Osteoblast (primary cell): ENCODE results near the gene NOP9. TPM values are rescaled to one million over a fixed set of nuclear protein-coding genes. Genes with fewer than 3 reads are reported as not detected.

Experiments used
- DNase-seq: peaks from one replicate; pipeline ENCODE4 v3.0.0; 2011; ENCODE audit warnings: low spot score, mixed read lengths; ENCODE audit not compliant: insufficient read length; ENCODE audit errors: missing footprints
- H2AFZ ChIP-seq: 2 replicates; pipeline ENCODE4 v1.6.0; 2011; ENCODE audit warnings: mild to moderate bottlenecking, low read length
- H3K27ac ChIP-seq: 2 replicates; pipeline ENCODE4 v1.5.1; 2011; ENCODE audit warnings: mild to moderate bottlenecking, low read depth, low read length, moderate library complexity
- H3K27me3 ChIP-seq: 2 replicates; pipeline ENCODE4 v1.6.0; 2012; ENCODE audit warnings: mild to moderate bottlenecking, control low read depth, inconsistent platforms, low read length, moderate library complexity; ENCODE audit not compliant: insufficient read depth
- H3K36me3 ChIP-seq: 2 replicates; pipeline ENCODE4 v1.5.1; 2011; ENCODE audit warnings: mild to moderate bottlenecking, low read length, control low read depth, moderate library complexity; ENCODE audit not compliant: insufficient read depth
- H3K4me1 ChIP-seq: 2 replicates; pipeline ENCODE4 v1.5.1; 2011; ENCODE audit warnings: mild to moderate bottlenecking, low read length, control low read depth, moderate library complexity; ENCODE audit not compliant: insufficient read depth
- H3K4me2 ChIP-seq: 2 replicates; pipeline ENCODE4 v1.6.0; 2011; ENCODE audit warnings: mild to moderate bottlenecking, low read length; ENCODE audit not compliant: insufficient read depth
- H3K4me3 ChIP-seq: fragments of 200-600 bp; sonication (generic); 3 replicates; pipeline ENCODE4 v1.5.1; 2012; ENCODE audit warnings: mild to moderate bottlenecking, low read length, inconsistent platforms; ENCODE audit not compliant: insufficient read depth
- H3K79me2 ChIP-seq: 2 replicates; pipeline ENCODE4 v1.6.0; 2012; ENCODE audit warnings: mild to moderate bottlenecking, low read length, control low read depth, inconsistent platforms; ENCODE audit not compliant: insufficient read depth
- H3K9me3 ChIP-seq: 2 replicates; pipeline ENCODE4 v1.5.1; 2011; ENCODE audit warnings: low read depth, low read length, control low read depth
- H4K20me1 ChIP-seq: 2 replicates; pipeline ENCODE4 v1.6.0; 2012; ENCODE audit warnings: mild to moderate bottlenecking, low read length, control low read depth; ENCODE audit not compliant: insufficient read depth
- small RNA-seq: library from RNA; depleted of rRNA; stranded (forward); fragments of <200 nt; gene quantifications from one replicate; pipeline ENCODE3, GENCODE V24; 2012
- total RNA-seq: library from RNA; depleted of rRNA; stranded (reverse); fragments of >200 nt; gene quantifications from 2 replicates; pipeline ENCODE4 v1.2.3, GENCODE V29; 2012
- TF ChIP-seq, protein P1 (sequence below): IDR thresholded peaks from 2 replicates; pipeline ENCODE4 v1.5.1; 2011; ENCODE audit warnings: mild to moderate bottlenecking, low read depth, low read length, moderate library complexity; ENCODE audit errors: extremely low read depth

The NOP9 gene
- total RNA-seq, 1 donor = 21.0 TPM

DNA sequence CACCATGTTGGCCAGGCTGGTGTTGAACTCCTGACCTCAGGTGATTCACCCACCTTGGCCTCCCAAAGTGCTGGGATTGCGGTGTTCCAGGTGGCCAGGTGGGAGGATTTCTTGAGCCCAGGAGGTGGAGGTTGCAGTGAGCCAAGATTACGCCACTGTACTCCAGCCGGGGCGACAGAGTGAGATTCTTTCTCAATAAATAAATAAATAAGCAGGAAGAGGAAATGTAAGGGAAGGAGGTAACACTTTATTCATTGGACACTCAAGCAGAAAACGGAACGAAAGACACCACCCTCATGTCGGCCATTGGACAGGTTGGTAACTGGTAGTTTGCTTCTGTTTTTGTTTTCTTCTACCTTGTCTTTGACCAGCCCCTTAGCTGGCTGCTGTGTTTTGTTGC is 55.4 kb downstream of the NOP9 start:
- no peak for DNase-seq

DNA sequence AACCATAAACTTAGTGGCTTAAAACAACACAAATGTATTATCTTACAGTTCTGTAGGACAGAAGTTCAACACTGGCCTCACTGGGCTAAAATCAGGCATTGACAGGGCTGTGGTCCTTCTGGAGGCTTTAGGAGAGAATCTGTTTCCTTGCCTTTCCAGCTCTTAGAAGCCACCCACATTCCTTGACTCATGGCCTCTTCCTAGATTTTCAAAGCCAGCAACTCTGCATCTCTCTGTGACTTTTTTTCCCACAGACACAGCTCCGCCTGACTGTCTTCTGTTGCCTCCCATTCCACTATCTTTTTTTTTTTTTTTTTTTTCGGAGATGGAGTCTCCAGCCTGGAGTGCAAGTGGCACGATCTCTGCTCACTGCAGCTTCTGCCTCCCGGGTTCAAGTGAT is 56.6 kb downstream of the NOP9 start:
- Histone ChIP-seq H3K9me3 (no peaks in the 10 kb centered on the region), H3K27ac (no peak overlapping the region), H3K4me3 (no peak overlapping the region), H3K79me2 (no peaks in the 10 kb centered on the region), H3K36me3 (no peaks in the 10 kb centered on the region), H3K4me1 (peaks cover 37% of the 10 kb centered on the region), H4K20me1 (no peaks in the 10 kb centered on the region), H3K27me3 (no peaks in the 10 kb centered on the region), H2AFZ (no peak overlapping the region), H3K4me2 (no peak overlapping the region)
- TF ChIP-seq, protein P1, sequence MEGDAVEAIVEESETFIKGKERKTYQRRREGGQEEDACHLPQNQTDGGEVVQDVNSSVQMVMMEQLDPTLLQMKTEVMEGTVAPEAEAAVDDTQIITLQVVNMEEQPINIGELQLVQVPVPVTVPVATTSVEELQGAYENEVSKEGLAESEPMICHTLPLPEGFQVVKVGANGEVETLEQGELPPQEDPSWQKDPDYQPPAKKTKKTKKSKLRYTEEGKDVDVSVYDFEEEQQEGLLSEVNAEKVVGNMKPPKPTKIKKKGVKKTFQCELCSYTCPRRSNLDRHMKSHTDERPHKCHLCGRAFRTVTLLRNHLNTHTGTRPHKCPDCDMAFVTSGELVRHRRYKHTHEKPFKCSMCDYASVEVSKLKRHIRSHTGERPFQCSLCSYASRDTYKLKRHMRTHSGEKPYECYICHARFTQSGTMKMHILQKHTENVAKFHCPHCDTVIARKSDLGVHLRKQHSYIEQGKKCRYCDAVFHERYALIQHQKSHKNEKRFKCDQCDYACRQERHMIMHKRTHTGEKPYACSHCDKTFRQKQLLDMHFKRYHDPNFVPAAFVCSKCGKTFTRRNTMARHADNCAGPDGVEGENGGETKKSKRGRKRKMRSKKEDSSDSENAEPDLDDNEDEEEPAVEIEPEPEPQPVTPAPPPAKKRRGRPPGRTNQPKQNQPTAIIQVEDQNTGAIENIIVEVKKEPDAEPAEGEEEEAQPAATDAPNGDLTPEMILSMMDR = no peak
- DNase-seq = no peak

More for the DNA sequence above, 55.4 kb downstream of the NOP9 start:
- TF ChIP-seq, protein P1 = no peak
- Histone ChIP-seq H3K4me2 (no peak overlapping the region), H3K27me3 (no peaks in the 10 kb centered on the region), H2AFZ (no peak overlapping the region), H3K4me1 (peaks cover 30% of the 10 kb centered on the region), H3K9me3 (no peaks in the 10 kb centered on the region), H4K20me1 (no peaks in the 10 kb centered on the region), H3K27ac (no peak overlapping the region), H3K79me2 (no peaks in the 10 kb centered on the region), H3K4me3 (no peak overlapping the region), H3K36me3 (no peaks in the 10 kb centered on the region)

Small RNAs within 50 kb of the gene (small RNA-seq; reads per million reads assigned to genes)
- not detected for gene RF00026

Other genes starting within 250 kb of the NOP9 start
- gene CARMIL3, start 247.8 kb upstream of the NOP9 start, total RNA-seq = not detected in 2 replicates
- gene CPNE6, start 228.3 kb upstream of the NOP9 start, total RNA-seq = not detected in 2 replicates
- 26.2 and 35.1 TPM in 2 replicates for gene PCK2, start 205.5 kb upstream of the NOP9 start, total RNA-seq
- gene DCAF11, start 185.1 kb upstream of the NOP9 start, total RNA-seq = 73.4 and 84.7 TPM in 2 replicates
- gene NRL, start 184.9 kb upstream of the NOP9 start, total RNA-seq = 1.5 and 1.8 TPM in 2 replicates
- gene FITM1, start 169.2 kb upstream of the NOP9 start, total RNA-seq = 0.29 and 0.72 TPM in 2 replicates
- 95.5 and 111 TPM in 2 replicates for gene PSME1, start 163.7 kb upstream of the NOP9 start, total RNA-seq
- 6.9 and 9.1 TPM in 2 replicates for gene EMC9, start 158.3 kb upstream of the NOP9 start, total RNA-seq
- 47.7 and 55.7 TPM in 2 replicates for gene PSME2, start 153.2 kb upstream of the NOP9 start, total RNA-seq
- gene RNF31, start 152.4 kb upstream of the NOP9 start, total RNA-seq = 43.9 and 49.6 TPM in 2 replicates
- 102 and 117 TPM in 2 replicates for gene IRF9, start 138.6 kb upstream of the NOP9 start, total RNA-seq
- gene REC8, start 127.8 kb upstream of the NOP9 start, total RNA-seq = 3.3 and 3.5 TPM in 2 replicates
- gene IPO4, start 111.0 kb upstream of the NOP9 start, total RNA-seq = 38.9 and 47.0 TPM in 2 replicates
- gene TM9SF1, start 104.4 kb upstream of the NOP9 start, total RNA-seq = 78.2 and 84.3 TPM in 2 replicates
- 0.36 TPM in 1 of 2 replicates, not detected in the other for gene TSSK4, start 94.2 kb upstream of the NOP9 start, total RNA-seq
- 19.2 TPM in 2 replicates for gene CHMP4A, start 86.4 kb upstream of the NOP9 start, total RNA-seq
- 14.1 and 14.8 TPM in 2 replicates for gene MDP1, start 83.8 kb upstream of the NOP9 start, total RNA-seq
- 56.3 and 69.1 TPM in 2 replicates for gene NEDD8, start 67.5 kb upstream of the NOP9 start, total RNA-seq
- 70.7 and 86.5 TPM in 2 replicates for gene GMPR2, start 66.9 kb upstream of the NOP9 start, total RNA-seq
- 62.6 and 63.4 TPM in 2 replicates for gene TINF2, start 57.2 kb upstream of the NOP9 start, total RNA-seq
- 0.36 and 1.2 TPM in 2 replicates for gene TGM1, start 36.7 kb upstream of the NOP9 start, total RNA-seq
- gene RABGGTA, start 28.3 kb upstream of the NOP9 start, total RNA-seq = 28.9 and 34.0 TPM in 2 replicates
- 9.8 and 13.6 TPM in 2 replicates for gene DHRS1, start 70 bp upstream of the NOP9 start, total RNA-seq
- gene CIDEB, start 8.1 kb downstream of the NOP9 start, total RNA-seq = 0.36 and 0.59 TPM in 2 replicates
- gene LTB4R2, start 10.3 kb downstream of the NOP9 start, total RNA-seq = 4.7 and 5.1 TPM in 2 replicates
- 1.2 and 1.8 TPM in 2 replicates for gene LTB4R, start 11.7 kb downstream of the NOP9 start, total RNA-seq
- gene ADCY4, start 35.2 kb downstream of the NOP9 start, total RNA-seq = 17.7 and 18.8 TPM in 2 replicates
- gene RIPK3, start 40.1 kb downstream of the NOP9 start, total RNA-seq = 9.1 and 11.9 TPM in 2 replicates
- 101 and 107 TPM in 2 replicates for gene NFATC4, start 68.3 kb downstream of the NOP9 start, total RNA-seq
- 7.2 and 9.1 TPM in 2 replicates for gene NYNRIN, start 99.2 kb downstream of the NOP9 start, total RNA-seq
- gene CBLN3, start 129.8 kb downstream of the NOP9 start, total RNA-seq = 3.5 and 4.0 TPM in 2 replicates
- gene KHNYN, start 130.1 kb downstream of the NOP9 start, total RNA-seq = 58.6 and 62.5 TPM in 2 replicates
- 11.6 and 13.0 TPM in 2 replicates for gene SDR39U1, start 142.9 kb downstream of the NOP9 start, total RNA-seq
- not detected in 2 replicates for gene CMA1, start 208.4 kb downstream of the NOP9 start, total RNA-seq